GM21423 (cell line): ENCODE results near the gene CDC42BPA.
"Not testable (repeated sequence)": the region's sequence is repeated elsewhere in the genome, so short reads cannot be mapped to it uniquely, and the experiment has no call there.

Experiments
- ATAC-seq: cut with Tn5 transposase; IDR thresholded peaks from one replicate; pipeline ENCODE4 v1.9.1; 2021; ENCODE audit warnings: mild to moderate bottlenecking, moderate library complexity; ENCODE audit not compliant: unreplicated experiment

Gene CDC42BPA, protein sequence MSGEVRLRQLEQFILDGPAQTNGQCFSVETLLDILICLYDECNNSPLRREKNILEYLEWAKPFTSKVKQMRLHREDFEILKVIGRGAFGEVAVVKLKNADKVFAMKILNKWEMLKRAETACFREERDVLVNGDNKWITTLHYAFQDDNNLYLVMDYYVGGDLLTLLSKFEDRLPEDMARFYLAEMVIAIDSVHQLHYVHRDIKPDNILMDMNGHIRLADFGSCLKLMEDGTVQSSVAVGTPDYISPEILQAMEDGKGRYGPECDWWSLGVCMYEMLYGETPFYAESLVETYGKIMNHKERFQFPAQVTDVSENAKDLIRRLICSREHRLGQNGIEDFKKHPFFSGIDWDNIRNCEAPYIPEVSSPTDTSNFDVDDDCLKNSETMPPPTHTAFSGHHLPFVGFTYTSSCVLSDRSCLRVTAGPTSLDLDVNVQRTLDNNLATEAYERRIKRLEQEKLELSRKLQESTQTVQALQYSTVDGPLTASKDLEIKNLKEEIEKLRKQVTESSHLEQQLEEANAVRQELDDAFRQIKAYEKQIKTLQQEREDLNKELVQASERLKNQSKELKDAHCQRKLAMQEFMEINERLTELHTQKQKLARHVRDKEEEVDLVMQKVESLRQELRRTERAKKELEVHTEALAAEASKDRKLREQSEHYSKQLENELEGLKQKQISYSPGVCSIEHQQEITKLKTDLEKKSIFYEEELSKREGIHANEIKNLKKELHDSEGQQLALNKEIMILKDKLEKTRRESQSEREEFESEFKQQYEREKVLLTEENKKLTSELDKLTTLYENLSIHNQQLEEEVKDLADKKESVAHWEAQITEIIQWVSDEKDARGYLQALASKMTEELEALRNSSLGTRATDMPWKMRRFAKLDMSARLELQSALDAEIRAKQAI (N-terminal part only)

GRCh38 chr1:227318016-227318852 lies at the start of gene CDC42BPA:
Gene CDC42BPA, minus strand, starts transcription at chr1:227318492. Its CDS starts 1,310 bp downstream, at chr1:227317182.
- ATAC-seq = peak; percentile 41

DNA sequence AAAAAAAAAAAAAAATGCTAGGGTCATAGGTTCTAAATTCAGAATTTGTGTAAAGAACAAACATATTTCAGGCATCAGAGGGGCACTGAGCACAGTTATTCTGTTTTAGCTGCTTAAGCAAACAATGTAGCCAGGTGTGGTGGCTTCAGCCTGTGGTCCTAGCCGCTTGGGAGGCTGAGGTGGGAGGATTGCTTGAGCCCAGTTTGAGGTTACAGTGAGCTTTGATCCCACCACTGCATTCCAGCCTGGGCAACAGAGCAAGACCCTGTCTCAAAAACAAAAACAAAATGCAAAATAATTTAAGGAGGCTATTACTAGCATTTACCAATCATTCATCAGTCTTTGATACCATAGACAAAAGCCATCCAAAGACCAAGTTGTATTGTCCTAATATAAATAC lies 49.7 kb upstream of the CDC42BPA start:
- ATAC-seq = no peak

- ATAC-seq = no peak
These were observed 47.5 kb upstream of the CDC42BPA start for GRCh38 chr1:227365473-227366431.

DNA sequence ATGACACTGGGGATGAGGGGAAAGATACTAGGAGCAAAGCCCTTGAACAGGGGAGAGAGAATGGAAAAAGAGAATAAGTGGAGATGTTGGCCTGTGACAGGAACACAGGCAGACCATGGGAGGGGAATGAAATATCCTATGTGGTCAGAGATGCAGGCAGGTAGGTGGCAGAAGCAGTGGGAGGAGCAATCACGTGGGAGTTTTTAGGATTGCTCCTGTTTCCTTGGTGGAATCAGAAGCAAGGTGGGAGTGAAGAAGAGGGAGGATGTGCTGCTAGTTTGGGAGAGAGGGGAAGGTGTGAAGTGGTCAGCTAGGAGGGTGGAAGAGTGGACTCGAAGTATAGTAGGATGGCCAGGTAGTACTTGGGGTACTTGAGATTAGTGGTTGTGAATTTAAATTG lies 46.4 kb upstream of the CDC42BPA start:
- no peak for ATAC-seq

DNA sequence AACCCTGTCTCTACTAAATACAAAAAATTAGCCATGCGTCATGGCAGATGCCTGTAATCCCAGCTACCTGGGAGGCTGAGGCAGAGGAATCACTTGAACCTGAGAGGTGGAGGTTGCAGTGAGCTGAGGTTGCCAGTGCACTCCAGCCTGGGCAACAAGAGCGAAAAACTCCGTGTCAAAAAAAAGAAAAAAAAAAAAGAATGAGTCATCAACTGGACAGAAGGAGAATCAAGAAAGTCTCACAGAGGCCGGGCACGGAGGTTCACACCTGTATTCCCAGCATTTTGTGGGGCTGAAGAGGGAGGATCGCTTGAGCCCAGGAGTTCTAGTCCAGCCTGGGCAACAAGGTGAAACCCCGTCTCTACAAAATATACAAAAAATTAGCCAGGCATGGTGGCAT lies 45.5 kb upstream of the CDC42BPA start:
- no peak for ATAC-seq

DNA sequence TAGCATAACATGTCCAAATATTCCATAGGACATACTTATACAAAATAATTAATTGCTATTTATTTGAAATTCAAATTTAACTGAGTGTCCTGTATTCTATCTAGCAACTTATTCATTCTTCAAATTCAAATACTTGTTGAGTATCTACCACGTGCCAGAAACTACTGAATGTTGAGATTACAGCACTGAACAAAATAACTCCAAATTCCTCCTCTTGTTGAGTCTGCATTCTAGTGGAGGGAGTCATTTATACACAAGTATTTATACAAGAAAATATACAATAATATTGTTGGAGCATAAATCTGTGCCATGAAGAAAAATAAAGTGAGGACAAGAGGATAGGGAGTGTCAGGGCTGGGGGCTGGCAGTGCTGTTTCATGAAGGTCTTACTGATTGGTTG lies 43.7 kb upstream of the CDC42BPA start:
- ATAC-seq = no peak

DNA sequence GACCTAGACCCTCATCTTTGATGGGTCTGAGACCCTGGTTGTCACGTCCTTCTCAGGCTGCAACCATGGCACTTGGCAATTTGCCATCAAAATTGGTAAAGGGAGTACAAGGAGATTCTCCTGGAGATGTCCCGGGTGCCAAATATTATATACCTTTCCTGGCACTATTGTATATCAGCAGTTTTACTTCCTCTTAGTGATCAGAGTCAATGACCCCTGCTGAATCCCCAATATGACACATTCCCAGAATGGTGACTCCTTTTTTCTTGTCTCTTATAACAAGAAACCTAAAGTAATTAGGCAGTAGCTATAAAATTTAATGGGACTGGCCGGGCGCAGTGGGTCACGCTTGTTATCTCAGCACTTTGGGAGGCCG lies 39.6 kb upstream of the CDC42BPA start:
- ATAC-seq = no peak

DNA sequence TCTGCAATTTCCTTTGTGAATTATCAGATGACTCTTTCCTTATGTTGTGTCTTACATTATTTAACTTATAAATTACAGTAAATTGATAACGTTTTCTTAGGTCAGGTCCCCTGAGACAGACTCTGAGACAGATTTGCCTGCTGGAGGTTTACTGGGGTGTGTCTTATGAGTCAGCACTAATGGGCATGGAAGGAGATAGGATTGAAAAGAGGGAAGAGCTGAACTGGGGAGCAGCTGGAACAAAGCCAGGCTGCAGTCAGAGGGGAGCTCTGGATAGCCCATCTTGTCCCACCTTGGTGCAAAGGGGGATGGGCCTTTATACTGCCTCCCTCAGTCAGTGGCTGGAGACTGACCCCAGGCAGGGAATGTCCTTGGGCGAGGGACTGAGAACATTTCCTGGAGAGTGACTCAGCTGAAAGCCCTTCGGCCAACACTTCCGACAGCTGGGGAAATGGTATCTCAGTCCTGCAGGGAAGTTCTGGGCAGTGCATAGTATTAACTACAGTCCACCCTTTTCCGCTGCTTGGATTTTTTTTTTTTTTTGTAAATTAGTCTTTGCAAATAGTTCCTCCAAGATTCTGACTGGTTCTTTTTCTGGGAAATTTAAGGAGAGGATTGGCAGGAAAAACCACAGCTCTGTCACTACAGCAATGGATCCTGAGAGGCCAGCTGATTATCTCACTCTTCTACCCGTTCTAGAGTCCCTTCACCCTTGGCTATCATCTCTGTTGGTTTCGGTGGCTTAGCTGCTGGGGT lies 39.1 kb upstream of the CDC42BPA start:
- ATAC-seq = no peak

GRCh38 chr1:227356620-227357146 lies 38.4 kb upstream of the CDC42BPA start:
- ATAC-seq = no peak

- no peak for ATAC-seq
These were observed 37.4 kb upstream of the CDC42BPA start for GRCh38 chr1:227355542-227356245.

DNA sequence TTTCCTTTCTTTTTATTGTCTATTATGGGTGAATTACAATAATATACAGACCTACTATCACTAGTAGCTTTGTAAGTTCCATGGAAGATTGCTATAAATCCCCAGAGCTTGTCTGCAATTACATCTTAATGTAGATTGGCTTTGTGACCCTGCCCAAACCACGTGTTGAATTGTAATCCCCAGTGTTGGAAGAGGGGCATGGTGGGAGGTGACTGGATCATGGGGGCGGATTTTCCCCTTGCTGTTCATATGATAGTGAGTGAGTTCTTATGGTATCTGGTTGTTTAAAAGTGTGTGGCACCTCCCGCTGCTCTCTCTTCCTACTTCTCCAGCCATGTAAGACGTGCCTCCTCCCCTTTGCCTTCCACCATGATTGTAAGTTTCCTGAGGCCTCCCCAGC lies 34.9 kb upstream of the CDC42BPA start:
- ATAC-seq = no peak

DNA sequence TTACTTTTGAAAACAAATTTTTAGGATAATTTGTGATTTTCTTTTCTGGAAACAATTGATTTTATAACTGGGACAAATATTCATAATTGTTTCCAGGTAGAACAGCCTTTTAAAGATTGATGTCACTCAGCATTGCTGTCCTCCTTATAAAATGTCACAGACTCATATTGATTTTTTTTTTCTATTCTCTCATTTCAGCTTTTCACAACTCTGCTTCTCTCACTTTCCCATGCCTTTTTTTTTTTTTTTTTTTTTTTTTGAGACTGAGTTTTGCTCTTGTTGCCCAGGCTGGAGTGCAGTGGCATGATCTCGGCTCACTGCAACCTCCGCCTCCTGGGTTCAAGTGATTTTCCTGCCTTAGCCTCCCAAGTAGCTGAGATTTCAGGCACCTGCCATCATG lies 33.9 kb upstream of the CDC42BPA start:
- not testable (repeated sequence) for ATAC-seq

DNA sequence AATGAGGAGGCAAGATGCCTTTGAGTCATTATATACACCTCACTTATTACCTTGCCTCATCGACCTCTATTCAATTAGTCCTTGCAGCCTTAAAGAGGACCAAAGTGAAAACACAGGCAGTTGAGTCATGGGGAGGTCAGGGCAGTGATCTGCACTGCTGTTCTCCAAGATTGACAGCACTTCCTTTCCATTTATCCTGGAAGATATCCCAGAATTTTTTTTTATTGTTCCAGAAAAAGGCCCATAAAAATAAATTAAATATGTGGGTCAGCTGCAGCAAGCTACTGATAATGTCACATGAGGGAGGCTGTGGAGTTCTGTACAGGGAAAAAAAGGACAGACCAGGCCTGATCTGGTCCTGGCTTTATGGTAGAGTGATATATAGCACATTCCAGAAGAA lies 33.2 kb upstream of the CDC42BPA start:
- no peak for ATAC-seq

GRCh38 chr1:227349967-227350366 lies 31.7 kb upstream of the CDC42BPA start:
- ATAC-seq = no peak

- no peak for ATAC-seq
These were observed 25.6 kb upstream of the CDC42BPA start for GRCh38 chr1:227343727-227344551.

DNA sequence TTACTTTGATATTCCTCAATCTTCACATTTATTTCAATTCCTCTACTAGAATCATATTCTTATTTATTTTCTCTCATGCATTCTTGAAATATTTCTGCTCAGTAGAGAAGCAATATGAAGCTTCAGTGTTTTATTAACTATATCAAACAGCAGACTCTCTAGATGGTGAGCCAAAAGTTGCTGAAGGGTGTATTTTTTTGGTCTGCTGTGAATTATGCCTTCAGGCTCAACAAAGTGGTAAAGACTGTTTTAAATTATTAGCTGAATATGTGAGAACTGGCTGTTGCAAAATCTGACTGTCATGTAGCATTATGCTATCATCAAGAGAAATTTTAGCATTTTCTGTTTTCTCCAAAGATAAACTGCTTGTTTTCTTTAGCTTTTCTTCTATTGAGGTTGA lies 24.9 kb upstream of the CDC42BPA start:
- no peak for ATAC-seq

DNA sequence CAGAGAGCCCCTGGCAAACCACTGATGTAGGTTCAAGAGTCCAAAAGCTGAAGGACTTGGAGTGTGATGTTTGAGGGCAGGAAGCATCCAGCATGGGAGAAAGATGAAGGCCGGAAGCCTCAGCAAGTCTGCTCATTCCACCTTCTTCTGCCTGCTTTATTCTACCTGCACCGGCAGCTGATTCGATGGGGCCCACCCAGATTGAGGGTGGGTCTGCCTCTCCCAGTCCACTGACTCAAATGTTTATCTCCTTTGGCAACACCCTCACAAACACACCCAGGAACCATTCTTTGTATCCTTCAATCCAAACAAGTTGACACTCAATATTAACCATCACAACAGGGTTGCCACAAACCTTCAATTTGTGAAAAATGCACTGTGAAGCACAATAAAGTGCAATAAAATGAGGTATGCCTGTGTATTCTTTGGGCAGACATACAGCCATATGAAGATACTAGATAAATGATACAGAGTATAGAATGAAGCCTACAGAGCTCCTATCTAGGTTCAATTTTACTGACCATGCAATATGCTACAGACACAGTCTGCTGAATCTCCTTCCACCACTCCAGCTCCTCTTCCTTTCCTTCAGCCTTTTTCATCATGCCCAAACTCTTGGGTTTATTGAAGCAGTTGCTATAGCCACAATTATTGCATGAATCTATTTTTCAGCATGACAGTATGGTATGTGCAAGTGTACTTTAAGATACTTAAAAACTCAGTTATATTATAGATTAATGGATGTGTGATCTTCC lies 24.0 kb upstream of the CDC42BPA start:
- ATAC-seq = no peak
